Measurements from ENCODE around the gene PAK5.

PAK5 gene

GRCh38 chr20:9609887-9610502, 228.9 kb downstream of the PAK5 start:
- no peak for FAIRE-seq
- TF ChIP-seq, protein P1, sequence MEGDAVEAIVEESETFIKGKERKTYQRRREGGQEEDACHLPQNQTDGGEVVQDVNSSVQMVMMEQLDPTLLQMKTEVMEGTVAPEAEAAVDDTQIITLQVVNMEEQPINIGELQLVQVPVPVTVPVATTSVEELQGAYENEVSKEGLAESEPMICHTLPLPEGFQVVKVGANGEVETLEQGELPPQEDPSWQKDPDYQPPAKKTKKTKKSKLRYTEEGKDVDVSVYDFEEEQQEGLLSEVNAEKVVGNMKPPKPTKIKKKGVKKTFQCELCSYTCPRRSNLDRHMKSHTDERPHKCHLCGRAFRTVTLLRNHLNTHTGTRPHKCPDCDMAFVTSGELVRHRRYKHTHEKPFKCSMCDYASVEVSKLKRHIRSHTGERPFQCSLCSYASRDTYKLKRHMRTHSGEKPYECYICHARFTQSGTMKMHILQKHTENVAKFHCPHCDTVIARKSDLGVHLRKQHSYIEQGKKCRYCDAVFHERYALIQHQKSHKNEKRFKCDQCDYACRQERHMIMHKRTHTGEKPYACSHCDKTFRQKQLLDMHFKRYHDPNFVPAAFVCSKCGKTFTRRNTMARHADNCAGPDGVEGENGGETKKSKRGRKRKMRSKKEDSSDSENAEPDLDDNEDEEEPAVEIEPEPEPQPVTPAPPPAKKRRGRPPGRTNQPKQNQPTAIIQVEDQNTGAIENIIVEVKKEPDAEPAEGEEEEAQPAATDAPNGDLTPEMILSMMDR (IDR thresholded peaks at IDR 0.05; ENCODE audit: insufficient read depth, missing control alignments) = peak; percentile 65
- DNase-seq (ENCODE audit: insufficient read length, low spot score) = no peak

GRCh38 chr20:9608639-9609340, 230.1 kb downstream of the PAK5 start:
- TF ChIP-seq, protein P1 (IDR thresholded peaks at IDR 0.05; ENCODE audit: insufficient read depth, missing control alignments) = no peak
- FAIRE-seq (no peak), DNase-seq (ENCODE audit: insufficient read length, low spot score) (no peak)

GRCh38 chr20:9602847-9603183, 236.1 kb downstream of the PAK5 start:
- DNase-seq (ENCODE audit: insufficient read length, low spot score) = no peak
- FAIRE-seq = no peak
- TF ChIP-seq, protein P1 (IDR thresholded peaks at IDR 0.05; ENCODE audit: insufficient read depth, missing control alignments) = no peak

GRCh38 chr20:9600562-9600961, 238.3 kb downstream of the PAK5 start:
- TF ChIP-seq, protein P1 (IDR thresholded peaks at IDR 0.05; ENCODE audit: insufficient read depth, missing control alignments) = no peak
- DNase-seq (ENCODE audit: insufficient read length, low spot score) (no peak), FAIRE-seq (no peak)

DNA sequence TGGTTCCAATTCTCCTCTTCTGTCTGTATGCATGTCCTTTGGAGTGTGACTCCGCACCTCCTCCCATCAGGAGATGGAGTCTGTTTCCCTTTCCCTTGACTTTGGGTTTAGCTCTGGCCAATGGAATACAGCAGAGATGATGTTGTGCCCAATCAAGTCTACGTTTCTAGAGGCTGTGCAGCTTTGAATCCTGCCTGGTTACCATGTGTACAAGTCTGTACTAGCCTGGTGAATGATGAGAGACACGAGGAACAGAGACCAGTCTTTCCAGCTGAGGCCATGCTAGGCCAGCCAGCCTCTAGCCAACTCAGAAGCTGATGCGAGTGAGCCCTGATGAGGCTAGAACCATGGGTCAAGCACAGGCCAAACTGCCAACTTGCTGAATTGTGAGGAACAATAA, 241.3 kb downstream of the PAK5 start:
- DNase-seq (ENCODE audit: insufficient read length, low spot score) = no peak
- TF ChIP-seq, protein P1 (IDR thresholded peaks at IDR 0.05; ENCODE audit: insufficient read depth, missing control alignments) = no peak
- FAIRE-seq = no peak

DNA sequence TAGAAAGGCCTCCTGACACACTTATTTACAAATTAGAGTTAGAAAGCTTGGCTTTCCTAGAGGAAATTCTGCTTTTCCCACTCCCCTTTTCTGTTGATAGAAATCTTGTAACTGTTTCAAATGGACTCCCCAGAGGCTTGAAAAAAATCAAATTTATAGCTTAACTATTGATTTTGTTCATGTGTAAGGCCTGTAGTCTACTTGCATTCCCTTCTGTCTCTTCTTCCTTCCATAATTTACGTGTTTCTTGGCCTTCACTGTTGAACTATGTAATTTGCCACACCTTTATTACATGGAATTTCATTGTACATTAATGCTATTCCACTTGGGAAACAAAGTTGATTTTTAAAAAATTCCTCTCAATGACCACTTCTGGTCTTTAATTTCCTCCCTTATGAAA, 243.1 kb downstream of the PAK5 start:
- DNase-seq (ENCODE audit: insufficient read length, low spot score) (no peak), FAIRE-seq (no peak)
- TF ChIP-seq, protein P1 (IDR thresholded peaks at IDR 0.05; ENCODE audit: insufficient read depth, missing control alignments) = no peak

GRCh38 chr20:9594284-9594875, 244.5 kb downstream of the PAK5 start:
- no peak for DNase-seq (ENCODE audit: insufficient read length, low spot score)
- TF ChIP-seq, protein P1 (IDR thresholded peaks at IDR 0.05; ENCODE audit: insufficient read depth, missing control alignments) = no peak
- no peak for FAIRE-seq
